Fibroblast of skin of abdomen (primary cell): ENCODE results near the gene NUCKS1. TPM values are rescaled to one million over a fixed set of nuclear protein-coding genes. Genes with fewer than 3 reads are reported as not detected.
A peak's percentile ranks its signal among the peaks of the same experiment; 100 is the strongest.

ENCODE experiments used
- DNase-seq: peaks from one replicate; pipeline ENCODE4 v3.0.0-alpha.2; 2013
- polyA plus RNA-seq, 2 experiments: library from polyadenylated mRNA; unstranded; fragments of 120-200 nt; gene quantifications; one replicate each; pipeline ENCODE4 v1.2.1, GENCODE V29; 2013; ENCODE audit not compliant: insufficient read length in 2 of 2

Gene NUCKS1
- 271 TPM for polyA plus RNA-seq (2013, experiment 1 of 2; ENCODE audit: insufficient read length)
- 251 TPM for polyA plus RNA-seq (2013, experiment 2 of 2; ENCODE audit: insufficient read length)

DNA sequence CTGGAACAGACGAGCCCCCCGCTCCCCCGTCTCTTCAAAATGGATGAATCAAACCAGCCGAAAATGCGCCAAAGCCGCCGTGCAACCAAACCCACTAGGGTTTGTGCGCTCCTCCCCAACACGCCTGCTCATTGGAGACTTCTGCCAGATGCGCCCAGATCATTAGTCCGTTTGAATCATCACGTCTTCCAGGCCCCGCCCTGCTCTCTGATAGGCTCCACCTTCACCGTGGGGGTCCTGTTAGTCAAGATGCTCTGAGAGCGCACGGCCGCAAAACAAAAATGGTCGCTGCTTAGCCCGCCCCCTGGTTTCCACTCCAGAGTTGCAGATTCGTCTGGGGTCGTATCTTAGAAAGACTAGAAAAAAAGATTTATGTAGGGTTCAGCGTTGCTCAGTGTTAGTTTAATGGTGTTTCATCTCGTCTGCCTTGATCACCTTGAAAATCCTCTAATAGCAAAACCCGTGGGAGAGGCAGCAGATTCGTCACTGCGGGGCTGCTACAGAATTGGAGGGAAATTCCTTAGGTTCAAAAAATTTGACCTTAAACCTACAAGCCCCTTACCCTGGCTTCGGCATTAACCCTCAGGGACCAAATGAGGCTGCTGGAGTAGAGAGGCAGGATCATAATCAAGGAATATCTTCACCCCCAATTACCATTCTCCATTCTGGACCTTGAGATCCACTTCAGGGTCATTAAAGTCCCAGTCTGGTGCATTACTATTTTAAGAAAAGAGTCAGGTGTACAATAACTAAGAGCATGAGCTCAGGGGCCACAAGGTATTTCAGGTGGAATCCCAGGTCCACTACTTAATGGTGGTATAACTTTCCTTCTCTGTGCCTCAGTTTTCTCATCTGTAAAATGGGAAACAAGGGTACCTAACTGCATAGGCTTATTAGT lies at the start of gene NUCKS1:
TSS of gene NUCKS1 (minus strand) at position 45 of the 898 bp plus-strand sequence. CDS start 209 bp downstream, outside the sequence.
- DNase-seq = peak; percentile 100

DNA sequence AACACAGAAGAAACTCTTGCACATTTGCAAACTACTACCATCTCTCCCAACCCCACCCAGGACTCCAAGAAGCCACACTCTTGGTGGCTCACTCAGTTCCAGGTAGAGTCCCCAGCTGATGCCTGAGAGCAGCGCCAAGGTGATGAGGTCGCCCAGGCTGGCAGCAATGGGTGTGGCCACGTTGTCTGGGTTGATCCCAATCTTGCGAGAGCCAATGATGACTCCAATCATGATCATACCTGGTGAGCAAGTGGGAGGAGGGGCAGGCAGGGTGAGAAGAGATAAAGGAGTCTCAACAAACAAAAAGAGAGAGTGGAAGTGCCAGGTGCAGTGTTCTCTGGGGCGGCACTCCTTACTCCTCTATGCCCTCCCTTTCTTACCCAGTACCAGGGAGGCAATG lies 48.6 kb upstream of the NUCKS1 start:
- no peak for DNase-seq

DNA sequence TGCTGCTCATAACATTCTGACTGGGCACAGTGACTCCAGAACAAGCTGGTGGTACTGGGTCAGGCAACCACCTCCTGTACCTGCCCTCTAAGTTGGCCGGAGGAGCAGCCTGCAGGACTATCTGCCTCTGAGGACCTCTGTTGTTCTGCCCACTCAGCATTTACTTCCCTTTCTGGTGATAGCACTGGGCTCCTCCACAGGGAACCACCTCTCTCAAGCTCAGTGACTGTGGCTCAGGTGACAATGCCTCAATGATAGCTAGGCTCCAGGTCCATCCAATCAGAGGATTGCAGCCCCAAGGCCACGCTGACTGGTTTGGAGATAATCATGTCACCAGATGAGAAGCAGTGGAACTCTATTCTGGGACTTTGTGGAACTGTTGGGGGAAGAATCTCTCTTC lies 47.2 kb upstream of the NUCKS1 start:
- no peak for DNase-seq

- DNase-seq = no peak
These were observed 44.2 kb upstream of the NUCKS1 start for GRCh38 chr1:205794011-205794730.

DNA sequence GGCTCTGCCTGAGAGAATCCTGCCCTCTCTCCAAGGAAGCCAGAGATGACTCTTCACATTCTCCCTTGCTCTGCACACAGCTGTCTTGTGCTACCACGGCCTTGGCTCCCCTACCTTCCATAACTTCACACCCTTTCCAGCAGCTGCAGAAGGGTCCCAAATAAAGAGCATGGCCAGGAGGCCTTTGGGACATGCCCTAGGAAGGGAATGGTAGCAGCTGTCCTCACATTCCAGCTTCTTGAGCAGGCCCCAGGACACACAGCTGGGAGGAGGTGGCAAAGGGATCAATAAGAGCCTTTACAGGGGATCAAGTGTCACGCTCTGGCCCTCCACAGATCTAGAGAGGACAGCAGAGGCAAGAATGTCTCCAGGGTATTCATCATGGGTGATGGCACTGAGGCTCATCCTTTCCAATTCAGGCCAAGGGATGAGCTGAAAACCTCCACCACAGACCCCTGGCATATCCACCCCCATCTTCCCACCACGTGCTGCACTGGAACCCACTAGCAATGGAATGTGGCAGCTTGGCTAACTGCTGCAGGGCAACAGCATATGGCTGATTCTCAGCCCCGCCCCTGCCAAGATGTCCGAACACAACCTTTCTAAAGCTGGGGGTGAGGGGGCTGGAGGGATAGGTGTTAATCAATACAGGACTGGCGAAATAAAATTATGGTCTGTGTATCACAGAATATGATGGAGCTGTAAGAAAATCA lies 43.1 kb upstream of the NUCKS1 start:
- DNase-seq = no peak

DNA sequence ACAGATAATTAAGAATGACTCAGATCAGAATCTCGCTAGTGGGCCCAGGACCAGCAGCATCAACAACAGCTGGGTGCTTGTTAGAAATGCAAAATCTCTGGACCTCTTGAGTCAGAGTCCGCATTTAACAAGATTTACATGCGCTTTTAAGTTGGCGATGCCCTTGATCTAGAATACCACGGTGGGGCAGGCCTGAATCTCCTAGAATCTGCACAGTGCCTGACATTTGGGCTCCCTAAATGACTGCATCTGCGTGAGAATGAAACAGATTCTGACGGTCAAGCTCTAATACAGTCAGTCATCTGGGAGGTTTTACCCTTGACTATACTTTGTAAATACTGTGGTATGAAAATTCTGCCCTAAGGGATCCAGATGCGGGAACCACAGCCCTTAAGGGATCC lies 42.5 kb upstream of the NUCKS1 start:
- DNase-seq = no peak

GRCh38 chr1:205791568-205792180 lies 41.7 kb upstream of the NUCKS1 start:
- peak; percentile 42 for DNase-seq

GRCh38 chr1:205787287-205787916 lies 37.4 kb upstream of the NUCKS1 start:
- no peak for DNase-seq

DNA sequence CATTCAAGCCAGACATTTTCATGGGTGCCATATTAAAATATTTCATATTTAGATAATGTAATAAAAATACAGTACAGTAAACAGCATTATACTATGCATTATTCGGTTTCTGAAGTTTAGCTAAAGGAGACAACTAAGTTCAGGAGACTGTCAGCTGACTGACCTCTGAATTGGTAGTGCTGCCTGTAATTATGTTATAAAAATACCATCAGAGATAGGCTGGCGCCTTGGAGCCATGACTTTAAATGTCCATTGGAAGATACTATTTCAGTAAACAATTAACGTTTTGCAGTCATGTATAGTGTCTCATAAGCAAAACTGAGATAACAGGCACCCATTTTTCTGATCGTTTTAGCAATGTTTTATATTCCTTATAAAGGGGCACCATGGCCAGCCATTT lies 36.6 kb upstream of the NUCKS1 start:
- no peak for DNase-seq

GRCh38 chr1:205785446-205785845 lies 35.5 kb upstream of the NUCKS1 start:
- no peak for DNase-seq

- no peak for DNase-seq
These were observed 33.9 kb upstream of the NUCKS1 start for GRCh38 chr1:205783904-205784303.

DNA sequence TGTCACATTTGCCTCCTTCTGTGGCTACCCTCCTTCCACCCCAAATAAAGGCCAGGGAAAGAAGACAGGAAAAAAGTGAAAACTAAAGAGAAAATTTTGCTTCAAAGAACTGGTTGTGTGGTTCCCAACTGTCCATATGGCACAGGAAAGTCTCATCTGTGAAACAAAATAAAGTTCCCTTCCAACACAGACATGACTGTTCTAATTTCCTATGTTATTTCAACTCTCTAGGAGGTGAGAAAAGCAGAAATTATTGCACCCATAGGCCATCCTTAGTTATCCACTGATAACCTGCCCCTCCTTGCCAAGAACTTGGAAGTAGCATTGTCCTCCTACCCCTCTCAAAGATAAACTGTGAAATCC lies 33.4 kb upstream of the NUCKS1 start:
- DNase-seq = no peak

- DNase-seq = no peak
These were observed 32.8 kb upstream of the NUCKS1 start for GRCh38 chr1:205782627-205783432.

DNA sequence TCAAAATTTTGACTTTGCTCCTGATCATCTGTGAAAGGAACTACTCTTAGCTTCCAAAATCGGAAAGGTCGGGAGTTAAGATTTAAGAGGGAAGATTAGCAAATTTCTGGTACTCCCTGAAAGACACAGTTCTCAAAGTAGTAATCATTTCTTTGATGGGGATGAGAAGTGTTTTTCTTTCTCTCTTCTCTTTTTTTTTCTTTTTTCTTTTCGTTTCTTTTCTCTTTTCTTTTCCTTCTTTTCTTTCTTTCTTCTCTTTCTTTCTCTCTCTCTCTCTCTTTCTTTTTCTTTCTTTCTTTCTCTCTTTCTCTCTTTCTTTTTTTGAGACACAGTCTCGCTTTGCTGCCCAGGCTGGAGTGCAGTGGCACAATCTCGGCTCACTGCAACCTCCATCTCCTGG lies 30.4 kb upstream of the NUCKS1 start:
- DNase-seq = no peak

GRCh38 chr1:205777994-205778393 lies 28.0 kb upstream of the NUCKS1 start:
- DNase-seq = no peak

GRCh38 chr1:205775717-205776056 lies 25.7 kb upstream of the NUCKS1 start:
- DNase-seq = peak; percentile 25

GRCh38 chr1:205775015-205775716 lies 25.2 kb upstream of the NUCKS1 start, which contains the start of gene RAB29:
Gene RAB29 (minus strand): TSS chr1:205775482. CDS start chr1:205774956, 526 bp downstream.
- DNase-seq = peak; percentile 73

- no peak for DNase-seq
These were observed 24.4 kb upstream of the NUCKS1 start for GRCh38 chr1:205774198-205775014.

DNA sequence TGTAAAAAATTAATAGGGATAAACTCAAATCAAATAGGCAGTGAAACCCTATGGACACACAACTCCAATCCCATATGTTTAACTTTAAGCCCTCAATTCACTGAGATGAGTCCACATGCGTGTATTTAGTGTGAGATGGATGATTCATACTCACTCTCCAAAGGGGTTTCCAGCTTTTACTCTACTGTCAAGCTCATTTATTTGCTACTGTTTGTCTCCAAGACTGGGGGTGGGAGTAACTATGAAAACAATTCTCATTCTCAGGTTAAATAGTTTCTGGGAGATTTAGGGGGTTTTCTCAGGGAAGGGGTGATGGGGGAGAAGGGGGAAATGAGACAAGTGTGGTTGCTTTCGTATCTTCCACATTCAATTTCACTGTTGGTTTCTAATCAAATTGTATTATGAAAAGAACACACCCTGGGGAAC lies 22.6 kb upstream of the NUCKS1 start:
- peak; percentile 47 for DNase-seq

- no peak for DNase-seq
These were observed 20.6 kb upstream of the NUCKS1 start for GRCh38 chr1:205770618-205771017.
